GM06990 (cell line): ENCODE measurements around the gene TMEM164.

Experiments used
- DNase-seq: peaks from one replicate; pipeline ENCODE4 v3.0.0-alpha.2; 2011; ENCODE audit not compliant: insufficient read length; ENCODE audit errors: extremely low read depth
- H3K27me3 ChIP-seq: replicated peaks from 2 replicates; pipeline ENCODE4 v1.6.0; 2011; ENCODE audit warnings: low read length; ENCODE audit not compliant: control insufficient read depth, insufficient read depth
- H3K36me3 ChIP-seq: 2 replicates; pipeline ENCODE4 v1.5.1; 2011; ENCODE audit warnings: low read length; ENCODE audit not compliant: control insufficient read depth, insufficient read depth
- H3K4me3 ChIP-seq: replicated peaks from 2 replicates; pipeline ENCODE4 v1.5.1; 2011; ENCODE audit warnings: low read depth, mild to moderate bottlenecking, control low read depth, low read length
- TF ChIP-seq, protein P1 (sequence below): IDR thresholded peaks from 2 replicates; pipeline ENCODE4 v1.5.1; 2011; ENCODE audit warnings: low read length, control low read depth, mild to moderate bottlenecking, inconsistent platforms; ENCODE audit not compliant: insufficient read depth, poor library complexity, severe bottlenecking

The TMEM164 gene

DNA sequence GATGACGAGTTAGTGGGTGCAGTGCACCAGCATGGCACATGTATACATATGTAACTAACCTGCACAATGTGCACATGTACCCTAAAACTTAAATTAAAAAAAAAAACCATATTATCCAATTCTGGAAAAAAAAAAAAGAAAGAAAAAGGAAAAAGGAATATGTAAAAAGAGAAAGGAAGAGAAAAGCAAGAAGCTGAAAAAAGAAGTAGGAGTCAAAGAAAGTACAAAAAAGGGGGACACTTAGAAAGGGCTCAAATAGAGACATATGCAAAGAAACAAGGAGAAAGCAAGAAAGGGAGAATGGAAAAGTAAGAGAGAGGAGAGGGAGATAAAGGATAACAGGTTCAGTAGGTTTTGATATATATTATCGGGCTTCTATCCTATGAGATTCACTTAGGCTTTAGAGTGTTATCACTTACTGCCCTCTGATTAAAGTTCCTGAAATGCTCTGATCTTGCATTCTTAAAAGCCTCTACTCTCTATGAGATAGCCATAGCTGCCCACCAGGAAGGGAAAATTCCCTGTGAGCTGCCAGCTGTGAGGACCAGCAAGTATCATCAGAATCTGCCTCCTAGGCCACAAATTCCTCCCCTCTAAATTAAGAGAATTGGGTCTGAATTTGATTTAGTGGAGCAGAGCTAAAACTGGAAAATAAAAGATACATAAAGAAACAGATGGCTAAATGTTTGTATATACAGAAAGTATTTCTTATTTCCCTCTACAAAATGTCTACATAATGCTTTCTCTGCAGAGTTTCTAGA, 219.8 kb downstream of the TMEM164 start:
- H3K4me3 ChIP-seq = no peak overlapping the region
- no peaks in the 10 kb centered on the region for H3K36me3 ChIP-seq
- no peaks in the 10 kb centered on the region for H3K27me3 ChIP-seq
- TF ChIP-seq, protein P1, sequence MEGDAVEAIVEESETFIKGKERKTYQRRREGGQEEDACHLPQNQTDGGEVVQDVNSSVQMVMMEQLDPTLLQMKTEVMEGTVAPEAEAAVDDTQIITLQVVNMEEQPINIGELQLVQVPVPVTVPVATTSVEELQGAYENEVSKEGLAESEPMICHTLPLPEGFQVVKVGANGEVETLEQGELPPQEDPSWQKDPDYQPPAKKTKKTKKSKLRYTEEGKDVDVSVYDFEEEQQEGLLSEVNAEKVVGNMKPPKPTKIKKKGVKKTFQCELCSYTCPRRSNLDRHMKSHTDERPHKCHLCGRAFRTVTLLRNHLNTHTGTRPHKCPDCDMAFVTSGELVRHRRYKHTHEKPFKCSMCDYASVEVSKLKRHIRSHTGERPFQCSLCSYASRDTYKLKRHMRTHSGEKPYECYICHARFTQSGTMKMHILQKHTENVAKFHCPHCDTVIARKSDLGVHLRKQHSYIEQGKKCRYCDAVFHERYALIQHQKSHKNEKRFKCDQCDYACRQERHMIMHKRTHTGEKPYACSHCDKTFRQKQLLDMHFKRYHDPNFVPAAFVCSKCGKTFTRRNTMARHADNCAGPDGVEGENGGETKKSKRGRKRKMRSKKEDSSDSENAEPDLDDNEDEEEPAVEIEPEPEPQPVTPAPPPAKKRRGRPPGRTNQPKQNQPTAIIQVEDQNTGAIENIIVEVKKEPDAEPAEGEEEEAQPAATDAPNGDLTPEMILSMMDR = no peak
- DNase-seq = no peak

DNA sequence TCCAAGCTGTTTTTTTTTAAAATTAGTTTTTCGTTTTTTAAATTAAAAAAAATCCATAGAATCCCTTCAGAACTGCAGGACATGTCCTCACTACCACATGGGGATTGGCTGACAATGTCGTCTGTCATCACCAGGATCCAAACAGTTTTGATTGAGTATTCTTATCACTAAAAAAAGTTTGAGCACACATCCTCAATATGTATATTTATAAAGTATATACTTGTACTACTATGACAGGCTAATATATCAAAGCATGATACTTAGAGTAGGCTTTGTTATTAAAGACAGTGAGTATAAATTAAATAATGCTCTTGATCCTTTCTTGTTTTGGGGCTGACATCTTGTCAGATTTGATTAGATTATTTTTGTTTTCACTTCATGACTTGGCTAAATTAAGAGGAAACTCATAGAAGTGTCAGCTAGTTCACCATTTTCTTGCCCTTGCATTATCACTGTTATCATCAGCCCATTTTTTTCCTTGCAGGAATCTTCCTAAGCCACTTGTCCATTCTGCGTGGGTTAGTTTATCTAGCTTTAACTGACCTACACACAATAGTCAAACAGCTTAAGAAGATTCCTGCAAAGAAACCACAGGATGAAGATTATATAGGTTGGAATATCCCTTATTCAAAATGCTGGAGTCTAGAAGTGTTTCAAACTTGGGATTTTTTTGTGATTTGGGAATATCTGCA, 222.2 kb downstream of the TMEM164 start:
- no peak for DNase-seq
- TF ChIP-seq, protein P1 = no peak
- no peak overlapping the region for H3K4me3 ChIP-seq
- H3K27me3 ChIP-seq = no peaks in the 10 kb centered on the region
- no peaks in the 10 kb centered on the region for H3K36me3 ChIP-seq

DNA sequence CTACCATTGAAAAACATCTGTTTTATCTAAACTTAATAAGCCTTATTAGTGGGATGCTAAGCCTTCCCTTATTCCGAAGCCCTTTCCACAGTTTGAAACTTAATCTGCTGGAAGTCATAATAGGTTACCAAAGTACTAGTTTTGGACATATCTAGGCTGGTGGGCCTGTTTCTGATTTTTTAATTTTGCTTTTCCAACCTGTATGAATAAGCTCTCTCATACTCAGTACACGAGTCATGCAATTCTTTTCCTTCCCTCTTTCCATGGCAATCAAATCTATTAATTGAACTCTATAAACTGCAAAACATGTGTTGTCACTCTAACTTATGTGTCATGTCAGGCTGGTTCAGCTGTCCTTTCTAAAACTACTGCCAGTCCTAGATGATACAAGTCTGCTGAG, 224.0 kb downstream of the TMEM164 start:
- no peaks in the 10 kb centered on the region for H3K27me3 ChIP-seq
- no peak overlapping the region for H3K4me3 ChIP-seq
- H3K36me3 ChIP-seq = no peaks in the 10 kb centered on the region
- DNase-seq = no peak
- TF ChIP-seq, protein P1 = no peak
